GM21717 (cell line): Measurements from ENCODE around the gene FRMPD4.
A peak's percentile ranks its signal among the peaks of the same experiment; 100 is the strongest.

Experiments
- ATAC-seq: cut with Tn5 transposase; IDR thresholded peaks from one replicate; pipeline ENCODE4 v1.9.1; 2021; ENCODE audit warnings: mild to moderate bottlenecking, moderate library complexity; ENCODE audit not compliant: unreplicated experiment

Gene FRMPD4

DNA sequence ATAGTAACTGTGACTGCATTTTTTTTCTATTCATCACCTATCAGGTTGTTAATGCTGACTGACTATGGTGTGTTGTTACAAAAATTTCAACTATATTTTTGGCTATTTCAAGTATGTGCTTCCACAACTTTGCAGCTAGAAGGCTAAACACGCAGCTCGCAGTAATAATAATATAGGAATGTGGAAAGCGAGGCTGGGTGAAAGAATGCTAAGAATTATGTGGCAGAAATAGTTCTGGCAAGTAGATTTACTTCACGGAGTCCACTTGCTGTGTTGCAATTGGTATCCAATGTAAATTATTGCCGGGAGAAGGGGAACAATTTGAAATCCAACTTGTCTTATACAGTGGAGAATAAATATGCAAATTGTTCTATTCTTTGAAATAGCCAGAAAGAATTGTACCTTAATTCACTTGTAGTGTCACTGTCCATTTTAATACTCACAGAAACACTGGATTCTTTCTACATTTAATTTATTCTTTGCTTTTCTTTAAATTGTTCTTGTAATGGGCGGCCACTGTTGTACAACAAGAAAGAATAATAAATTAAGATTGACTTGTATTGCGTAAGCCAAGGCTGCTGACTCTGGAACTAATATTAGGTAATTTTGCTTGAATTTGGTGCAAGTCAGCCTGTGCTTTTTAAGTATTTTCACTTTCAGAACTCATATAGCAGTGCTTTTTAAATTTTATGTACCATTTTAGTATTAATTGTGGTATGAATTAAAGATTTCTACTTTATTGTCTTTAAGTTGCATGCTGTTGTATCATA is 154.9 kb downstream of the FRMPD4 start:
- no peak for ATAC-seq

DNA sequence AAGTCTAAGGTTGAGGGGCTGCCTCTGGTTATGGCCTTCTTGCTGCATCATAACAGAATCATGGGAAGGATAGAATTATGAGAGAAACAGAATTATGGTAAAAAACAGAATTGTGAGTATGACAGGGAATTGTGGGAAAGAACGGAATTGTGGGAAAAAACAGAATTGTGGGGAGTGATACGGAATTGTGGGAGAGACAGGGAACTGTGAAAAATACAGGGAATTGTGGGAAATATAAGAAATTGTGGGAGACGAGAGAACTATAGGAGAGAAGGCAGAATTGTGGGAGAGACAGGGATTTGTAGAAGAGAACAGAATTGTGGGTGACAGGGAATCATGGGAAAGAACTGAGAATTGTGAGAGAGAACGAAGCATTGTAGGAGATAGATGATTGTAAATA is 159.1 kb downstream of the FRMPD4 start:
- ATAC-seq: no peak

DNA sequence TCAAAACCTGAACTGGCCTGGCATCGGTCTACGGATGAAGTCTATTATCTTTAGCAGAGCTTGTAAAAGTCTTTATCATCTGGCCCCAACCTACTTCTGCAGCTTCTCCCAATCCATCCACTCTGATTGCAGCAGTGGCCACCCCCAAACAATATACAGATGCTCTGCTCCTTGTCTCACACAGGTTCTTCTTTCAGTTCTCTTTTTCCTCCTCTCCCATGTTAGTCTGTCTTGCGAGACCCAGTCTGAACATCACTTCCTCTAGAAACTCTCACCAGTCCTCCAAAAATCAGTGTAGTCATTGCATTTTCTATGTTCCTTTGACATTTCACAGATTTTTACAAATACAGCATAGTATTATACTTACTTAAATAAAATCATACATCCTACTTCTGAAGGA is 163.0 kb downstream of the FRMPD4 start:
- peak; percentile 61 for ATAC-seq

DNA sequence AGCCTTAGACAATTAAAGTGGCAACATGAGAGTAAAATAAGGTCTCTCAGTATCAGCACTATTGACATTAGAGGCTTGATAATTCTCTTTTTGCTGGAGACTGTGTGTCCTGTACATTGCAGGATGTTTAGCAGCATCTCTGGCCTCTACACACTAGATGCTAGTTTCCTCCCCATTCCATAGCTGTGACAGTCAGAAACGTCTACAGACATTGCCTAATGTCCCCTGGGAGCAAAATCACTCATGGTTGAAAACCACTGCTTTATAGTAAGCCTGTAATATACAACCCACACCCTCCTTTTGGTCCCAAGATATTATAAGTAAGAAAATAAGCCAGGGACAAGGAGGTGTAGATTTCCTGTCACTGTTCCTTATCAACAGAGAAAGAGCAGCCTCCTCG is 166.0 kb downstream of the FRMPD4 start:
- no peak for ATAC-seq

DNA sequence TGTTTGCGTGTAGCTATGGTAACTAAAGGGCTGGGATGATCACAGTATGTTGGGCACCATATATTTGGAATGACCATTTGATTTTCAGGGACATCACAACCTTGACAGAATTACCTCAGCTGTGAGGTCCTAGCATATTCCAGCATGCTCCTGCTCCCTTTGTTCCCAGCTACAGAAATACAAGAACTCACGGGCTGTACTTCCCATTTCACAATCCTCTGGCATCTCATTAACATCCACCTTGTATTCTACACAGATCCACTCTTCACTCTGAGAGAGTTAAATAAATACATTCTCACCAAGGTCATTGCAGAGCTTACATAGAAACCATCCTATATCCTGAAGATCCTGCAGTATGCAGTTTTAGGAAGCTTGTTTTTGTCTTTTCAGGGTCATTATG is 169.7 kb downstream of the FRMPD4 start:
- no peak for ATAC-seq

DNA sequence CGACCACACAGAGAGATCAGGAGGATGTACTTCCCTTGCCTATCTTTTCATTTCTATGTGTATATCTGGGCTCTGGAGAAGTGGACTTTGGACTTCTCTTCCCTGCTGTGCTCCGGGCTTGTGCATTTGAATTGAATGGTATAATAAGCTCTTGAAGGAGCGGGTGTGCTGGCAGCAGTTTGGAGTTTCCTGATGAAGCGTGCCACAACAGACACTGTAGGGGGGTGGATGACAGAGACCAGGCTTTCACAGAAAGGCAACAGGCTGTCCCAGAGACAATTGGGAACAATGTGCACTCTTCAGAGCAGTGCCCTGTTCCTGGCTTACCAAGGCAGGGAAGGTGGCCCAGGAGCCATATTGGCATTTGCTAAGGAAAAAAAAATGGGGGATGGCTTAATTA is 170.1 kb downstream of the FRMPD4 start:
- no peak for ATAC-seq

DNA sequence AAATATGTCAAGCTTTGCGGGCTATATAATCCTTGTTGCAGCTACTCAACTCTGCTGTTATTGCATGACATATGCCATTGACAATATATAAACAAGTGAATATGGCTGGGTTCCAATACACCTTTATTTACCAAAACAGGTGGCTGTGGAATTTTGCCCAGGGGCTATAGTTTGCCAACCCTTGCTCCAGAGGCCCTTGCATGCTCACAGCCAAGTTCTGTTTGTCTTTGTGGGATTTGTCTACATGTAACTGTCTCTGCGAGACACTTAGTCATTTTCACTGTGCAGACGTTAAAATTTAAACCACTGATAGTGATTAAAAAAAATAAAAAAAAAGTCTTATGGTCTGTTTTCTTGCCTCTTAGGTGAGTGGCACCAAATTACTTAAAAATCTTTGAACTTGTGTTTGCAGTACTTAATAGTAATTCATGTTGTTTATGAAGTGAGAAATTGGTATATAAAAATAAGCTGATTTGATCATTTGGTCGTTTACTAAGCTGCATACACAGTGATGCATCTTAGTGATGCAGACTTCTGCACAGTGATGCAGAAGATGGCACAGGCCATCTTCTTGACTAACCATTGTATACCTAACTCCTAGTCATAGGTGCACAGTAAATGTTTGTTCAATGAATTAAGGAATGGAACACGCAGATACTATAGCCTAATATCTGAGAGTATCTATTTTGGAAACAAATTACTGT is 170.9 kb downstream of the FRMPD4 start:
- ATAC-seq: no peak

DNA sequence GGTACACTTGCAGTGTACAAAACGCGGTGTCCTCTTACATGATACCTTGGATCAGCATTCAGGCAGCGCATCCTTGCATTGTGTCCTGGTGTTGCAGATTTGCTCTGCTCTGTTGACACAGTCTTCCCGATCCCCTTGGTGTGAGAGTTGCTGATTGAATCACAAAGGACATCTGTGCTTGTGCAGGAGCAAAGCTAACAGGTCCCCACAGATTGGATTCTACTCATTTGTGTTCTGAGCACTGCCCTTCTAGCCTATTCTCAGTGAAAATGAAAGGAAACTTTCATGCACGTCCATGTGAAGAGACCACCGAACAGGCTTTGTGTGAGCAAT is 171.4 kb downstream of the FRMPD4 start:
- no peak for ATAC-seq

DNA sequence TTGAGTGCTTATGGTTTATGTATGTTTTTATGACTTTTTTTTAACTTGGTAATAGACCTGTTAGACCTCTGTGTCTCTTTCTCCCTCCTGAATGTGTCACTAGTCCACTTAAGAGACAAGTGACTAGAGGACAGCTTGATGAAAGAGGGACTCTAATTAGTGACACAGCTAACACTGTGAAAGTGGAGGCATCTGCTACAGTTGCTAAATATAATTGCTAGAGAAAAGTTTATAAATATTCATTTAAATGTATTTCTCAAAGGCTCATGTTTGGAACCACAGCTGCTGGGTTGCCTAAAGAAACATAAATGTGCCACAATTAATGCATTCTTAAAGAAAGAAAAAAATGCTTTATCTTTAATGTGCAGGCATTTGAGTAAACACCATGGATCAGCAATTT is 176.4 kb downstream of the FRMPD4 start:
- no peak for ATAC-seq

DNA sequence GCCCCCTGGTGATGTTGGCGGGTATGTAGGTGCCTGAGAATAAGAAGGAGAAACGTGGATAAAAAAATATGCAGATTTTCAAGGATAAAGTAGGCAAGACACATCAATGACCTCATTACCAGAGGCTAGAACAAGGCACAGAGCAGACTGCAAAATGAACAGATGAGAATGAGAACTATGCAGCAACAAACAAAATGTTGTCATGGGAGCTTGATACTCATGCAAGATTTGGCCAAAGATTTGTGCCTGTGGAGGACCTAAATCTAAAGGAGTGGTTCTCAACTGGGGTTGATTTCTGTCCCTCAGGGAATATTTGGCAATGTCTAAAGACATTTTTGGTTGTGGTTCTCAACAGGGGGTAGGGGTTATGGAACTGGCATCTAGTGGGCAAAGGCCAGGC is 177.3 kb downstream of the FRMPD4 start:
- no peak for ATAC-seq

DNA sequence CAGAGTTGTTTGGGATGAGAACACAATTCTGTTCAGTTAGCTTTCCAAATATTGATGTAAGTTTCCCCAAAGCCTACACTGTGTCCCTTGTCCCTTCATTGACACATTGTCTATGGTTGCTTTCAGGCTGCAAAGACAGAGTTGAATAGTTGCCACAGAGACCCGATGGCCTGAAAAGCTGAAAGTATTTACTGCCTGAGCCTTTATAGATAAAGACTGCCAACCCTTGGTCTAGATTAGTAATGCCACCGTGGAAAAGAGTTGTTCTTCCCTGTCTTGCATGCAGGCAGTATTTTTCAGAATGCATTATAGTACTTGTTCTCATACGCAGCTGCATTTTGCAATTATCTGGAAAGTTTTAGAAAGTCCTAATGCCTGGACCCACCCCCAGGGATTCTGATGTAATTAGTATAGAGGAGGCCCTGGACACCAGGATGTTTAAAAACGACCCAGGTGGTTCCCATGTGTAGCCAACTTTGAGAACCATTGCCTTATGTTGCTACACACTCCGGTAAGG is 180.8 kb downstream of the FRMPD4 start:
- ATAC-seq: no peak

DNA sequence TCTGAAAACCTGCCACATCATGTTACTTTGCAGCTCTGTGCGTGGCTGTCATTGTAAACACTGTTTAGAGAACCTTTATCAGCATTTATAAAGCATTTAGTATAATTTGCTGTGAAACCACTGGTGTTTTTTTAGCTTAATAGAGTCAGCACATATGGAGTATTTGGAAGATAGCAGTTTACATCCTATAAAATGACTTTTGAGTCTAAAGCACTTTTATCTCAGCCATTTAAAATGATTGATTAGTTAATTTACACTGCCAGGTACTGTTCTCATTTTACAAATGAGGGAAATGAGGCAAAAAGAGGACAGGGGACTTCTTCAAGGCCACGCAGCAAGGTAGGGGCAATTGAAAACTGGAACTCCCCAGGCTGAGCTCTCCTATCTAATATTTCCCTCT is 181.7 kb downstream of the FRMPD4 start:
- ATAC-seq: no peak

DNA sequence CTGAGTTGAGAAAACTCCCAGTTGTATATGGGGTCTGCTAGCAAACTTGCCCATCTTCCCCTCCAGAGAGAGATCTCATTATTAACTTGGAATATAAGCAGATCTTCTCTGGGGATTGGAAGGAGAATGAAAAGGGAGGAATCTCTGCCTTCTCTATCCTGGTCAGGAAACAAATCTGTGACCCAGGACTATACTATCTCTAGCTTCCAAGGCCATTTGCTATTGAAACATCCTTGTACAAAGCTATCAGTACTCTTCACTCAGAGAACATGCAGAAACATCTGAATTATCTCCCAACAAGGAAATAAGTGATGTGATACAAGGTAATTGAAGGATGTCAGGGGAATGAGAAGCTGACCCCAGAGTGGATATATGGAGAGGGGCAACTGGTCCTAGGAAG is 183.8 kb downstream of the FRMPD4 start:
- no peak for ATAC-seq

DNA sequence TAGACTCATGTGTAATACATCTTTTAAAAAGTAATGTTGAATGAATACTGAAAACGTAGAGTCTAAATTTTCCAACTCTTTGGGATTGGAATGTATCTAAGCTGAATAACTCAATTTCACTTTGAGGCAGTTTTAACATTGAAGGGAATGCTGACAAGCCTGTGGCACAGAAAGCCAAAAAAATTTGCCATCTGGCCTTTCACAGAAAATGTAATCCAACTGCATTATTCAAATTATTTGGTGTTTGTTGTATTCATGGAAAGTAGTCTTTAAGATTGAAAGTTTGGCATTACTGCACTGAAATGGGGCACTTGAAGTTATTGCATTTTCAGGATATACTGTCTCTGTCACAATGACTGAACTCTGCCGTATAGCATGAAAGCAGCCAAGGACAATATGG is 186.9 kb downstream of the FRMPD4 start:
- no peak for ATAC-seq

DNA sequence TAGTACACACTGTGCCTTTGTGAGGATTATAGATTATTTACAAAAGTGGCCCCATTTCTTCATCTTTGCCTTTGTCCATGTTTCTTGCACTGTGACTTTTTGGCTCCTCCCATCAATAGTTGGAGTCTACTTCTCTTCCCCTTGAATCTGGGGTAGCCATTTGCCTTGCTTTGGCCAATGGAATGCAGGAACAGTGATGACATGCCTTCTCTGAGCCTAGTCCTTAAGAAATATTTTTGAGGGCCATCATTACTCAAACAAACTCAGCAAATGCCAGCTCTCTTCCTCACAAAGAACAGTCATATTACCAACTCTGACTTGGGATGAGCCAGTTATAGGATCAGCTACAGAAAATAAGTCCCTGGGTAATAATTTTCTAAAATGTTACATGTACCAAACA is 189.6 kb downstream of the FRMPD4 start:
- ATAC-seq: no peak

DNA sequence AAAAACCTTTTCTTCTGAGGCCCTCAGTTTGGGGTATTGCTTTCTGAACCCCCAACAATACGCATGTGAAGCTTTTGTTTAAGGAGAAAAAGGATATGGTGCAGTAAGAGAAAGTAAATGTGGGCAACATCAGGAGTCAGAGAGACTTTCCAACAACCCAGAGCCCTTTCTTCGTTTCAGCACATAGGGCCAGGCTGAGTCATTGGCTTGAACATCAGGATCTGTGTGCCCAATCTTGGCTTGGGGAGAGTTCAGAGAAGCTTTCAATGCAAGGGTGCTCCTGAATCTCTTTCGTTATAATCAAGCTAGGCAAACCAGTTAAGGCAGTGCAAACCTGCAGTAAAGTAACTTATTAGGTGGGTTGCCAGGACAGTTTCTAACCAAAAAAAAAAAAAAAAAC is 191.2 kb downstream of the FRMPD4 start:
- ATAC-seq: no peak

DNA sequence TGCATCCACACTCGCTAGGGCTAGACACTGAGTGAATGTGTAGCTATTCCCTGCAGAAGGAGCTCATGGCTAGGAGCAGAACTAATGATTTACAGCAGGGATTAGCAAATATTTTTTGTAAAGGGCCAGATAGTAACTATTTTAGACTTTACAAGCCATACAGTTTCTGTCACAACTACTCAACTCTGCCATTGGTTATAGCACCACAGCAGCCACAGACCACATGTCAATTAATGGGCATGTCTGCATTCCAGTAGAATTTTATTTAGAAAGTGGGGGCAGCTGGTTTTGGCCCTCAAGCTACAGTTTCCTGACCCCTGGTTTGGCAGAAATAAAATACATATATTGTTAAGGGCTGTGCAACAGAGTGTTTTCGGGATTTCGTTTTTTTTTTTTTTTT is 192.6 kb downstream of the FRMPD4 start:
- no peak for ATAC-seq

DNA sequence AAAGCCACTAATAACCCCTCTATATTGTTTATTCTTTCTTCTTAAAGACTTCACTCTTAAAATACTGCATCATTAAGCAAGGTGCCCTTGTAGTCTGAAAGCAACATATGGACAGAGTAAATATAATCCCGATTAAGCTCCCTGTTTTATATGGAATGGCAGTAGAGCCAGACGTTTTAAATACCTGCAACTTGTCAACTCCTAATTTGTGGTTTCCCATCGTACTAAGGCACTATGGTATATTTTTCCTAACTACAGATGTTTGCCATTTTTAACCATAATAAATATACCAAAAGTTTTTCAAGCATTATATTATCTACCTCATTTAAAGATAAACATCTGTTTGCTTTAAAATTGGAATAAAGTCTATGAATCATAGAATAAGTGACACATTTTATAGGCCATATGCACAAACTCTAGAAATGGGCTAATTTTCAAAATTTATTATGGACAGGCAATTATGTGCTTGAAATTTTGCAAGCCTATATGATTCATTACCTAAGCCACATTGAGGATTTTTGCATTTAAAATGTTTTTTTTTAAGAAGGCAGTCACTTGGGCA is 194.6 kb downstream of the FRMPD4 start:
- no peak for ATAC-seq

DNA sequence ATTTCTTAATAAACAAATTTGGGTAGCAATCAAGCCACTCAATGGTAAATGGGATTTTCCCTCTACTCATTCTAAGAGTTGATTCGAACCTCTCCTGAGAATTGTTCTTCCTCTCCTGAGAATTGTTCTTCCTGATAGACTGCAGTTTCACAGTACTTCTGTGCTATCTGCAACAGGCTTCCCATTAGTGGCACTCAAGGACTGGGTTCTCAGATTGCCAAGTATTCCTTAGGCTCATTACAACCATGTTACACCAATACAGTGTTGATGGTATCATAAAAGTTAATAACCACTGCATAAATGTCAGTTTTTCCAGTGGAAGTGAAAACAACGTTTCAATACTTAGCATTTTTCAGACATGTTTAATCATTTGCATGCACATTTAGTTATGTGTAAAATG is 201.6 kb downstream of the FRMPD4 start:
- no peak for ATAC-seq

DNA sequence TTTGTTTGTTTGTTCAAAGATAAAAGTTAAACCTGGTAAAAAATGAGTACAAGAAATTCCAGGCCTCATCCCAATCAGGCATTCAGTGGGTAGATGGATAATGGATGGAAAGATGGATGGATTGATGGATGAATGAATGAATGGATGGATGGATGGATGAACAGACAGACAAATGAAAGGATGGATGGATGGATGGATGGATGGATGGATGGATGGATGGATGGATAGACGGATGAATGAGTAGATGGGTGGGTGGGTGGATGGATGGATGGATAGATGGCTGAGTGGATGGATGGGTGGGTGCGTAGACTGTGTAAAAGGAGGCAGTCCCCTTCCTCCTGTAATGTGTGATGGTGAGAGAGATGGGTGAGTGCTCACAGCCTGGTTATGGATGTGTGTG is 206.7 kb downstream of the FRMPD4 start:
- ATAC-seq: no peak

DNA sequence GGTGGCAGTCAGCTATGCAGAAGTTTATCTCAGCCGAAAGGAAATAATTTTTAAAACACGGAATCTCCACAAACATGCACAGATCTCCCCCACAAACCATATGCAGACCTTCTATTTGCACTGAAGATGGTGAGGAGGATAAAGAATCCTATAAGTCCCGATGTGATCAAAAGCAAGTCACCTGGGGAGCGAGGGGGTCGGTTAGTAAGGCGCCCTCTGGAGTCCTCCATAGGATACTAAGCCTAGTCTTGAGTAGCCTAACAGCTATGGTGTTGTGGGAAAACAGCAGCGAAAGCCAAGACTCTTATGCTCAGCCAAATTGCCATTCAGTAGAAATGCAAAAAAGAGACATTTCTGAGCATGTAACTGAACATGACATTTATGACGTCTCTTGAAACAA is 210.9 kb downstream of the FRMPD4 start:
- ATAC-seq: no peak

DNA sequence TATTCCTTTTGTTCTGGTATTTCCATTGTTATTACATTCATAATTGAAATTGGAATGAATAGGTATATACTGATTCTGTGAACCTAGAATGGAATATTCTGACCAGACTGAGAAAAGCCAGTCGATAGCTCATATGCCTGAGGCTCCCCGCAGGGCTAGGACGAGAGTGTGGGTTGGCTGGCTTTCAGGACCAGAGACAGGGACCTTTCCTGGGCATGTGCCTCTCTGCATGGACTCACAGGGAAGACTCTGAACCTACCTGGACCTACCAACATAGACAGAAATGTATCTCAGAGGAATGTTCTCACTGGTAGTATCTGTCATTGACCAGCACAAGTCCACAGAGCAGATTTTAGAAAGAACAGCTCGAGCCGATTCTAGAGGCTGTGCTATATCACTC is 214.6 kb downstream of the FRMPD4 start:
- no peak for ATAC-seq
